ENCODE measurements around the gene UBXN11. TPM values are rescaled to one million over a fixed set of nuclear protein-coding genes. Genes with fewer than 3 reads are reported as not detected.

The UBXN11 gene
- total and polyA plus RNA-seq, 2 of the 13 experiments (the other 11 are each of a cell fraction or from before 2014, with no cell fraction given), result 9.3 to 10.4 TPM

- TF ChIP-seq ZC3H4 (CRISPR knock-in tag; IDR thresholded peaks at IDR 0.05; ENCODE audit: borderline replicate concordance) (peak; percentile 1; the same call in 1 of the 2 replicates), ZNF704 (CRISPR knock-in tag; IDR thresholded peaks at IDR 0.05; ENCODE audit: borderline replicate concordance) (no peak), KDM6A (CRISPR knock-in tag; IDR thresholded peaks at IDR 0.05; ENCODE audit: low read depth) (peak; percentile 28; the same call in 1 of the 2 replicates), ZNF431 (CRISPR knock-in tag; IDR thresholded peaks at IDR 0.05; ENCODE audit: borderline replicate concordance, low read depth) (0 out of 2 replicates have a peak, but pooled peaks have one; percentile 1), RARA (CRISPR knock-in tag; IDR thresholded peaks at IDR 0.05) (peak; percentile 91), ZNF775 (CRISPR knock-in tag; IDR thresholded peaks at IDR 0.05; ENCODE audit: borderline replicate concordance) (no peak), BHLHE40 (IDR thresholded peaks at IDR 0.05; ENCODE audit: low read length) (peak; percentile 19), DPF2 (CRISPR knock-in tag; IDR thresholded peaks at IDR 0.05; ENCODE audit: borderline replicate concordance, low read depth) (0 out of 2 replicates have a peak, but pooled peaks have one; percentile 41), ZNF619 (CRISPR knock-in tag; IDR thresholded peaks at IDR 0.05) (no peak), DR1 (CRISPR knock-in tag; IDR thresholded peaks at IDR 0.05) (no peak), GFI1 (CRISPR knock-in tag; IDR thresholded peaks at IDR 0.05; ENCODE audit: borderline replicate concordance) (peak; percentile 72; the same call in 1 of the 2 replicates), ZNF430 (CRISPR knock-in tag; IDR thresholded peaks at IDR 0.05) (peak; percentile 70; the same call in 1 of the 2 replicates), ZBTB34 (CRISPR knock-in tag; IDR thresholded peaks at IDR 0.05) (no peak), ZNF891 (CRISPR knock-in tag; IDR thresholded peaks at IDR 0.05) (no peak), RAD21 (CRISPR knock-in tag; IDR thresholded peaks at IDR 0.05) (peak; percentile 37), FOSL1 (CRISPR knock-in tag; IDR thresholded peaks at IDR 0.05; ENCODE audit: borderline replicate concordance) (peak; percentile 74; the same call in 1 of the 2 replicates), SOX5 (CRISPR knock-in tag; IDR thresholded peaks at IDR 0.05; ENCODE audit: borderline replicate concordance) (peak; percentile 88), ZNF570 (CRISPR knock-in tag; IDR thresholded peaks at IDR 0.05; ENCODE audit: borderline replicate concordance) (no peak), SALL1 (CRISPR knock-in tag; IDR thresholded peaks at IDR 0.05) (peak; percentile 82), ZNF44 (CRISPR knock-in tag; IDR thresholded peaks at IDR 0.05) (no peak), ZNF737 (CRISPR knock-in tag; IDR thresholded peaks at IDR 0.05; ENCODE audit: borderline replicate concordance) (no peak)
- TF ChIP-seq, protein P1, sequence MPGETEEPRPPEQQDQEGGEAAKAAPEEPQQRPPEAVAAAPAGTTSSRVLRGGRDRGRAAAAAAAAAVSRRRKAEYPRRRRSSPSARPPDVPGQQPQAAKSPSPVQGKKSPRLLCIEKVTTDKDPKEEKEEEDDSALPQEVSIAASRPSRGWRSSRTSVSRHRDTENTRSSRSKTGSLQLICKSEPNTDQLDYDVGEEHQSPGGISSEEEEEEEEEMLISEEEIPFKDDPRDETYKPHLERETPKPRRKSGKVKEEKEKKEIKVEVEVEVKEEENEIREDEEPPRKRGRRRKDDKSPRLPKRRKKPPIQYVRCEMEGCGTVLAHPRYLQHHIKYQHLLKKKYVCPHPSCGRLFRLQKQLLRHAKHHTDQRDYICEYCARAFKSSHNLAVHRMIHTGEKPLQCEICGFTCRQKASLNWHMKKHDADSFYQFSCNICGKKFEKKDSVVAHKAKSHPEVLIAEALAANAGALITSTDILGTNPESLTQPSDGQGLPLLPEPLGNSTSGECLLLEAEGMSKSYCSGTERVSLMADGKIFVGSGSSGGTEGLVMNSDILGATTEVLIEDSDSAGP (CRISPR knock-in tag; IDR thresholded peaks at IDR 0.05; ENCODE audit: borderline replicate concordance), result no peak; the same call in 1 of the 2 replicates
- TF ChIP-seq, protein P2, sequence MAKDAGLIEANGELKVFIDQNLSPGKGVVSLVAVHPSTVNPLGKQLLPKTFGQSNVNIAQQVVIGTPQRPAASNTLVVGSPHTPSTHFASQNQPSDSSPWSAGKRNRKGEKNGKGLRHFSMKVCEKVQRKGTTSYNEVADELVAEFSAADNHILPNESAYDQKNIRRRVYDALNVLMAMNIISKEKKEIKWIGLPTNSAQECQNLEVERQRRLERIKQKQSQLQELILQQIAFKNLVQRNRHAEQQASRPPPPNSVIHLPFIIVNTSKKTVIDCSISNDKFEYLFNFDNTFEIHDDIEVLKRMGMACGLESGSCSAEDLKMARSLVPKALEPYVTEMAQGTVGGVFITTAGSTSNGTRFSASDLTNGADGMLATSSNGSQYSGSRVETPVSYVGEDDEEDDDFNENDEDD (CRISPR knock-in tag; IDR thresholded peaks at IDR 0.05; ENCODE audit: borderline replicate concordance), result 0 out of 2 replicates have a peak, but pooled peaks have one; percentile 23
- TF ChIP-seq, protein P3, sequence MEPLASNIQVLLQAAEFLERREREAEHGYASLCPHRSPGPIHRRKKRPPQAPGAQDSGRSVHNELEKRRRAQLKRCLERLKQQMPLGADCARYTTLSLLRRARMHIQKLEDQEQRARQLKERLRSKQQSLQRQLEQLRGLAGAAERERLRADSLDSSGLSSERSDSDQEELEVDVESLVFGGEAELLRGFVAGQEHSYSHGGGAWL (CRISPR knock-in tag; IDR thresholded peaks at IDR 0.05), result no peak
Measured at GRCh38 chr1:26351590-26352337, 45.3 kb upstream of the UBXN11 start (continued).
